ENCODE results near the gene FAM114A1.
"Not testable (repeated sequence)": the region's sequence is repeated elsewhere in the genome, so short reads cannot be mapped to it uniquely, and the experiment has no call there.

FAM114A1 gene

GRCh38 chr4:38954727-38955126 is 87.1 kb downstream of the FAM114A1 start:
- DNase-seq (no peak), ATAC-seq (no peak)
- Mint-ChIP-seq H3K27me3 (peaks cover 6% of the 10 kb centered on the region), H3K4me3 (no peak overlapping the region), H3K27ac (no peak overlapping the region), H3K4me1 (peaks cover 23% of the 10 kb centered on the region), H3K9me3 (peaks cover 0 to 6% of the 10 kb centered on the region in 2 donors)

DNA sequence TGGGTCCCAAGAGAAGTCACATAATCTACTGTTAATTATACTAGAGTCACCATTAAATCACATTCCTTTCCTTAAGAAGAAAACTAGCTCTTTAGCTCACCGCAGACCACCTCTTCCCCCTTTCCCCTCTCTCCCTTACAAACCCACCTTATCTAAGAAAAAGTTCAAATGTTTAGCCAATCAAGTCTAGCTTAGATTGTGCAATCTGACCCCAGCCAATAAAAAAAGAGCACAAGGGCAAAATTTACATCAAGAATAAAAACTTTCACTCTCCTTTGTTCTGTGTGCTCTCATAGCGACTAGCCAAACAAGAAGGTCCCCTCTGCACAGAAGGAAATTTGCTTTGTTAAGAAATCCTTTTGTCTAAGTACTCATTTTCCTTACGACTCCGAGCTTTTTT is 88.4 kb downstream of the FAM114A1 start:
- H3K27me3 Mint-ChIP-seq, result no peaks in the 10 kb centered on the region
- DNase-seq (no peak), ATAC-seq (no peak)
- no peak overlapping the region for H3K4me3 Mint-ChIP-seq
- peak overlapping the region in 1 of 2 donors; percentile 3 for H3K27ac Mint-ChIP-seq
- H3K4me1 Mint-ChIP-seq, result peaks cover 14% of the 10 kb centered on the region
- H3K9me3 Mint-ChIP-seq, result peaks cover 0 to 7% of the 10 kb centered on the region in 2 donors

DNA sequence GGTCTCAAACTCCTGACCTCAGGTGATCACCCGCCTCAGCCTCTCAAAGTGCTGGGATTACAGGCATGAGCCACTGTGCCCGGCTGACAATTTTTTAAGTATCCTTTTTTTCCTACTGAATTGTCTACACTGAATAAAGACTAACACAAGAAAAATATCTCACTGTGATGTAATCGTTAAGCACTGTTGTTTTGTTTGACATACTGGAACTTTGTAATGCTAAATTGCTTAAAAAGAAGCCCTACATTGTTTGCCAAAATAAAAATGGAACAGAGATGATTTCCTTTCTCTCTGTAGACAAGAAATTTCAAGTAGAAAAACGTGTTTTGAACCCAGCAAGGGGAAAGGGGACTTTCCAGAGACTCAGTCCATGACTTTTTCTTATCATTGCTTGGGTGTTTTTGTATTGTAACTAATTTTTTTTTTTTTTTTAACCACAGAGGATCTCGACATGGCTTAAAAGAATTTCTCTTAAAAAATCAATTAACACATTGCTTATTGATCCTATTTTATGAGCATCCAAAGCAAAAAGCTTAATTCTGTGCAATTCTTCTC is 89.7 kb downstream of the FAM114A1 start:
- Mint-ChIP-seq H3K27me3 (no peaks in the 10 kb centered on the region), H3K4me3 (no peak overlapping the region), H3K27ac (no peak overlapping the region), H3K9me3 (peaks cover 12 to 19% of the 10 kb centered on the region in 2 donors), H3K4me1 (peaks cover 14% of the 10 kb centered on the region)
- ATAC-seq (no peak), DNase-seq (no peak)

DNA sequence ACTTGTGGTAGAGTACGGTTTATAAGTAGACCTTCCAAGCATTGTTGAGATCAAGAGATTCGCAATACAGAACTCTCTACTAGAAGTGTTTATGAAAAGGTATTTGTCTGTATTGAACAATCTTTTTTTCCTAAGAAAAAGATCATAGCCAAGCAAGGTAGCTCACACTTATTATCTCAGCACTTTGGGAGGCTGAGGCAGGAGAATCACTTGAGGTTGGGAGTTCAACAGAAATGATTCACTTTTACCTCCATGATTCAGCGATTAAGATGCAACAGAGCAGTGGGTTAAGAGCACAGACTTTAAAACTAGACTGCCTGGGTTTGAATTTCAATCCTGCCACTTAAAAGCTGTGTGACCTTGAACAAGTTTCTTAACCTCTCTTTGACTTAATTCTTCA is 90.3 kb downstream of the FAM114A1 start:
- H3K4me1 Mint-ChIP-seq, result peaks cover 14% of the 10 kb centered on the region
- H3K27ac Mint-ChIP-seq, result no peak overlapping the region
- H3K4me3 Mint-ChIP-seq, result no peak overlapping the region
- peaks cover 12 to 19% of the 10 kb centered on the region in 2 donors for H3K9me3 Mint-ChIP-seq
- DNase-seq (no peak), ATAC-seq (no peak)
- no peaks in the 10 kb centered on the region for H3K27me3 Mint-ChIP-seq

DNA sequence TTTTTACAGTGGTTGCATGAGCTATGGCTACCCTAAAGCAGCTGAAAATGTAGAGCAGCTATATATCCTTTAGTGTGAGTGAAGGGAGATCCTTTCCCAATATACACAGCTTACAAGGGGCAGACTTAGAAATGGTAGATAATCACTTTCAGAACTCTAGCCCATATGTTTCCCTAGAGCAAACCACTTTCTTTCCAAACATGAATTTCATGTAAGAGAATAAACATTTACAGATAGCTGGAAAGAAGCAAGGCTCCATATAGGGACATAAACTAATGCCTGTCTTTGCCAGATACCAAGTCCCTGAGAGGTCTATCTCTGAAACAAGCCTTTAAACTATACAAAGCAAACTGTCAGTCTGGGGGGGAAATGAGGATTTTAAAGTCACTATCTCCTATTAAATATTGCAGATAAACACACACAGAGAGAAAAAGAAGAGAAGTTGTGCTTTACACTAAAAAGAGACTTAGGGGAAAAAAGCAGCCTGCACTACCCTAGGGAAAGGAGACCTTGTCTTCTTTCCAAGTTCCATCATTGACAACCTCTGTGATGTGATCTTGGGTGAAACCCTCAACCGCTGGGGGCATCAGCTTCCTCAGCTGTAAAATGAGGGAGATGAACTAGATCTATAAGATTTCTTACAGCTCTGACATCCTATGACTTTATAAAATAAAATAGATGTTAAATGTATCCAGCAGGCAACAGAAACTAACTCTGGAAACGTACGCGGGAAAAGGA is 91.0 kb downstream of the FAM114A1 start:
- Mint-ChIP-seq H3K4me3 (no peak overlapping the region), H3K27me3 (no peaks in the 10 kb centered on the region), H3K9me3 (peaks cover 12 to 19% of the 10 kb centered on the region in 2 donors), H3K27ac (no peak overlapping the region), H3K4me1 (peaks cover 14% of the 10 kb centered on the region)
- ATAC-seq (no peak), DNase-seq (no peak)

- H3K4me3 Mint-ChIP-seq, H3K27me3 Mint-ChIP-seq, DNase-seq, ATAC-seq: not testable (repeated sequence)
- Mint-ChIP-seq H3K9me3 (peaks cover 12 to 19% of the 10 kb centered on the region in 2 donors), H3K4me1 (peaks cover 14% of the 10 kb centered on the region), H3K27ac (peak overlapping the region in 1 of 2 donors; percentile 35)
These were observed 91.6 kb downstream of the FAM114A1 start for GRCh38 chr4:38959248-38959647.

GRCh38 chr4:38964942-38965775 is 97.6 kb downstream of the FAM114A1 start:
- no peak overlapping the region for H3K27ac Mint-ChIP-seq
- H3K4me3 Mint-ChIP-seq, result no peak overlapping the region
- ATAC-seq (no peak), DNase-seq (no peak)
- no peaks in the 10 kb centered on the region for H3K27me3 Mint-ChIP-seq
- H3K4me1 Mint-ChIP-seq, result peaks cover 17% of the 10 kb centered on the region
- H3K9me3 Mint-ChIP-seq, result peaks cover 12% of the 10 kb centered on the region in 2 donors

DNA sequence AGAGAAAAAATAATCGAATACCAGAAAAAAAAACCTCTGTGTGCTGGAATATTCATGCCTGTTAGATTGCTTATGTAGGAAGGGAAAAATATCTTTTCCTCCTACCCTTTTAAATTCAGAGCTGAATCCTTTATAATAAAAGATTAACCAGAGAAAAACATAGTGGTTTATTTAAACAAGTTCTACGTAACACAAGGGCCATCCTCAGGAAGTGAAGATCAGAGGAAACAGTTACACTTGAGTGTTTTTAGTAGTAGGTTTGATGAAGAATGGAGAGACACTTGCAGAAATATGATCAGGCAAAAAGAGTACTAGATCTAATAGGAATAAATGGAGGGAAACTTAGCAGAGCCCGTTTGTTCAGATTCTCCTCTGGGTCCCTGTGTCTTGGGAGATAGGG is 98.3 kb downstream of the FAM114A1 start:
- Mint-ChIP-seq H3K27me3 (no peaks in the 10 kb centered on the region), H3K27ac (peak overlapping the region in 1 of 2 donors; percentile 38), H3K4me3 (no peak overlapping the region), H3K9me3 (peaks cover 12% of the 10 kb centered on the region in 2 donors), H3K4me1 (peaks cover 17% of the 10 kb centered on the region)
- ATAC-seq (no peak), DNase-seq (no peak)

DNA sequence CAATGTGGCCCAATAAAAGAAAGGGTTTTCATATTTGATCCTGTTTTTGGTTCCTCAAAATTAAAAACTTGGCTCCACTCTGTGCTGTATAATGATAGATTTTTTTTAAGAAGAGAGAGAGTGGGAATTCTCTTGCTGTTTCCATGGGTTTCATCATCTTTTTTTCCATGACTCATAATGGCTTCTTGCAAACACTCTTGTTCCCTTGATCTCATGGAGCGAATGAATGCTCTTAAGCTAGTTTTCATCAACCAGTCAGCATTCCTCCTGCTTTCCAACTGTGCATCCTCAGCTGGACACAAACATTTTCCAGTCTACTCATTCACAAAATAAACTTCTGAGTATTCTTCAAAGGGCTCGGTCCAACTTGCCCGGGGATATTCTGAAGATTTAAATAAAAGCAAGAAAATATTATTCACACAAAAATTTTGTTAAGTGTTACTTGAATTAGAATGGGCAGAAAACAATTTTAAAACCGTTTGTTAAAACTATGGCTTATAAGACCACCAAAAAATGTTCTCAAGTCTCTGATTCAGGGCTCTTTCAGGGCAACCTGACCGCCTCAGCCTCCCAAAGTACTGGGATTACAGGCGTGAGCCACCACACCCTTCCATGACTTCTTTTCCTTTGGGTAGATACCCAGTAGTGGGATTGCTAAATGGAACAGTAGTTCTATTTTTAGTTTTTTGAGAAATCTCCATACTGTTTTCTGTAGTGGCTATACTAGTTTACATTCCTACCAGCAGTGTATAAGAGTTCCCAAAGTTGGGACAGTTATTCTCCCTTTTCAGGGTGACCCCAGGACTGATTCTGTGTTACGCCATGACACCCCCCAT is 99.9 kb downstream of the FAM114A1 start:
- H3K4me3 Mint-ChIP-seq, result no peak overlapping the region
- DNase-seq (no peak), ATAC-seq (no peak)
- no peaks in the 10 kb centered on the region for H3K27me3 Mint-ChIP-seq
- peak overlapping the region; percentile 91 for H3K27ac Mint-ChIP-seq
- H3K9me3 Mint-ChIP-seq, result no peaks in the 10 kb centered on the region
- H3K4me1 Mint-ChIP-seq, result peaks cover 17% of the 10 kb centered on the region

GRCh38 chr4:38968668-38969067 is 101.1 kb downstream of the FAM114A1 start:
- Mint-ChIP-seq H3K9me3 (no peaks in the 10 kb centered on the region), H3K27me3 (no peaks in the 10 kb centered on the region), H3K4me1 (peaks cover 19% of the 10 kb centered on the region), H3K4me3 (no peak overlapping the region), H3K27ac (no peak overlapping the region)
- DNase-seq, result no peak
- no peak for ATAC-seq

DNA sequence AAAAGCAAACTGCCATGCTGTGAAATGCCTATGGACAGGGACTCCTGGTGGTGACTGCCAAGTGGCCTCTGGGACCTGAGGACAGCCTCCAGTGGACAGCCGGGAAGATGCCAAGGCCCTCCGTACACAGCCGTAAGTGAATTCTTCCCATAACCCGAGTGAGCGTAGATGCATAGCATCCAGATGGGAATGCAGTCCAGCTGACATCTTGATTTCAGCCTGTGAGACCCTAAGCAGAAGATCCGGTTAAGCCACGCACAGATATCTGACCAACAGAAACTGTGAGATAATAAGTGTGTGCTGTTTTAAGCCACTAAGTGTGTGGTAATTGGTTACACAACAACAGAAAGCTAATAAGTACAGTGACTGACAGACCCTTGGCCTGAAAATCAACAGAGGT is 108.7 kb downstream of the FAM114A1 start:
- Mint-ChIP-seq H3K4me3 (no peak overlapping the region), H3K27ac (no peak overlapping the region), H3K27me3 (no peaks in the 10 kb centered on the region), H3K9me3 (no peaks in the 10 kb centered on the region), H3K4me1 (peaks cover 21% of the 10 kb centered on the region)
- ATAC-seq (no peak), DNase-seq (no peak)

DNA sequence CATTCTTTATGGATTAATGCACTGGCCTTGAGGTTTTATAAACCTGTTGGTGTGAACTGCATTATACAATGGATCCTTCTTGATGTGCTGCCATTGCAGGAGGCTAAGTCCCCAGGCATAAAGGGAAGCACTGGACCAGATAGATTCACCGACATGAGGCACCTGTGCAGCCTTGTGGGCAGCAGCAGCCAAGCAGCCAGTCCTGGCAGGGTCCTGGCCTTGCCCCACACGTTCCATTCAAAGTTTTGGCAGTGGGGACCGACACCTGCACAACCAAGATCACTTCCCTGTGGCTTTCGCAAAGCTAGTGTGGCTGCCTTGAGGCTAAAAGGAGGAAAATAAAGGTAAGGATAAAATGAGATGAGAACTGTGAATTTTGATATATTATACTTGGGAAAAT is 111.5 kb downstream of the FAM114A1 start:
- Mint-ChIP-seq H3K27me3 (no peaks in the 10 kb centered on the region), H3K9me3 (no peaks in the 10 kb centered on the region), H3K4me3 (no peak overlapping the region), H3K27ac (no peak overlapping the region), H3K4me1 (peaks cover 41% of the 10 kb centered on the region)
- DNase-seq, result no peak
- no peak for ATAC-seq

- no peak for DNase-seq
- no peaks in the 10 kb centered on the region for H3K27me3 Mint-ChIP-seq
- H3K4me3 Mint-ChIP-seq, result no peak overlapping the region
- no peaks in the 10 kb centered on the region for H3K9me3 Mint-ChIP-seq
- H3K4me1 Mint-ChIP-seq, result peaks cover 44% of the 10 kb centered on the region
- H3K27ac Mint-ChIP-seq, result no peak overlapping the region
- ATAC-seq, result no peak
These were observed 112.1 kb downstream of the FAM114A1 start for GRCh38 chr4:38979511-38980230.

- peak overlapping the region; percentile 36 to 66 for H3K27ac Mint-ChIP-seq
- peak overlapping the region; percentile 18 to 61 for H3K4me3 Mint-ChIP-seq
- ATAC-seq (peak; percentile 95), DNase-seq (peak in 1 of 2 donors; percentile 40)
- H3K4me1 Mint-ChIP-seq, result peaks cover 54% of the 10 kb centered on the region
- H3K9me3 Mint-ChIP-seq, result no peaks in the 10 kb centered on the region
- H3K27me3 Mint-ChIP-seq, result no peaks in the 10 kb centered on the region
These were observed 113.5 kb downstream of the FAM114A1 start for GRCh38 chr4:38980903-38981676.

Data from stimulated activated naive CD8-positive, alpha-beta T cell treated with anti-CD3 and anti-CD28 coated beads, Interleukin-15, amount 100 ng/mL, for 72 hours (primary cell).